ENCODE results near the gene VSIG1.

VSIG1 gene

GRCh38 chrX:108044554-108045256 is at the start of gene VSIG1:
Gene VSIG1, plus strand, starts transcription at chrX:108045065. Its CDS starts 66 bp downstream, at chrX:108045131.
- no peak for DNase-seq

GRCh38 chrX:107996124-107996523 is 48.7 kb upstream of the VSIG1 start:
- DNase-seq = no peak

- DNase-seq = no peak
These were observed 44.1 kb upstream of the VSIG1 start for GRCh38 chrX:108000751-108001150.

GRCh38 chrX:108001218-108001814 is 43.5 kb upstream of the VSIG1 start:
- DNase-seq = no peak

GRCh38 chrX:108018656-108019381 is 26.0 kb upstream of the VSIG1 start:
- DNase-seq = no peak

DNA sequence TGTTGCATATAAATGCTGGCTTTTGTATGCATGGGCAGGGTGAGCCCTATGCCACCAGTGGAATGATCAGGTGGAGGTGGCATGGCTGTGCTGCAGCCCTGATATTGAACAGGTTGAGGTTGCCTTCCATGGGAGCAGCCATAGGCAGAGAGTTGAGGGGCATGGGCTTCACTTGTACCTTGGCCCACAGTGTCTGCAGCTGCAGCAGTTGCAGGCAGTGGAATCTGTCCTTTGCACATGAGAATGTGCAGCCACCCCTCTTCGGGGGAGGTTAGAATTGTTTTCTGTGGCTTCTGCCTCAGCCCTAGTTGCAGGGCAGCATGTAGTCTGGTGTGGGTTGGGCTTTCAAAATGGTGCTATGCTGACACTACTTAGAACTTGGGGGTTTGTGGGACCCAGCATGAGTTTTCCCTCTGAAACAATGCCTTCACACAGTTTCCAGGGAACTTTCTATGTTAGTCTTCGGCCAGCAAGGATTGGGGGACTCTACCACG is 25.4 kb upstream of the VSIG1 start:
- DNase-seq = peak; percentile 57

- DNase-seq = peak; percentile 60
These were observed 24.2 kb upstream of the VSIG1 start for GRCh38 chrX:108020631-108021030.

- no peak for DNase-seq
These were observed 22.3 kb upstream of the VSIG1 start for GRCh38 chrX:108022491-108023089.

GRCh38 chrX:108025376-108025775 is 19.5 kb upstream of the VSIG1 start:
- DNase-seq = no peak

DNA sequence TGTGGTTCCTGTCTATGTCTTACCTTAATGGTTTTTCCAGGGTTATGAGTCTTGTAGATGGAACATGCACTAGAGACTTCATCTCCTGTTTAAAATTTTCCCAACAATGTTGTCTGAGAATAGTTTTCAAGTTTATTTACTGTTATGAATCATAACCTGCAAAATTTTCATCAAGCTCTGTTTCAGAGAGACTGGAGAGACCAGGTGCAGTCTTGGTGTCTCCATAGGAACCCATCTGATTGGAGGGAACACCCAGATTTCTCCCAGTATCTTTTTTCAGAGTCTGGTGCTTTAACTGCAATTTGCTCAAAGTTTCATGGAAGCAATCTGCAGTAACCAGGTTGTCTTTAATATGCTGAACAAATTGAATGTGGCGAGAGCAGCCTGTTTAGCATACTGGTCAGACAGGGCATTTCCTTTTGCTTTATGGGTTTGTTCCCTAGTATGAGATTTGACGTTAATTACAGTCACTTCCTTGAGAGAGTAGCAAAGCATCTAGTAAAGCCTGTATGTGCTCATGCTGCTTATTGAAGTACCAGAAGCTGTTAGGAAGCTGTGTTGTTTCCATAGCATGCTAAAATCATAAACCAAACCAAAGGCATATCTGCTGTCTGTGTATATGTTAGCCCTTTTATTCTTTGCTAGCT is 18.8 kb upstream of the VSIG1 start:
- no peak for DNase-seq

DNA sequence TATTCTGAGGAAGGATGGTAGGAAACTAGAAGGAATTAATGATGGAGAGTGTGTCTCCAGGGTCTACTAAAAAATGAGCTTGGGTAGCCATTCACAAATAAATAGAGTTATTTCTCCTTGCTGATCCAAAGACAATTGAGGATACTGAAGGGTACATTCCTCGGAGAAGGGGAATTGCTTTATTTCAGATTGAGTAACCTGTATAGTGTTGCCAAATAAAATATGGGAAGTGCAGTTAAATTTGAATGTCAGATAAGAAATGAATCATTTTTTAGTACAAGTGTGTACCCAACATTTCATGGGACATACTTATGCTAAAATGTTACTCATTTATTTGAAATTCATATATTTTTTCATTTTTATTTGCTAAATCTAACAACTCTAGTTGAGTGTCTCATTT is 16.0 kb upstream of the VSIG1 start:
- no peak for DNase-seq

DNA sequence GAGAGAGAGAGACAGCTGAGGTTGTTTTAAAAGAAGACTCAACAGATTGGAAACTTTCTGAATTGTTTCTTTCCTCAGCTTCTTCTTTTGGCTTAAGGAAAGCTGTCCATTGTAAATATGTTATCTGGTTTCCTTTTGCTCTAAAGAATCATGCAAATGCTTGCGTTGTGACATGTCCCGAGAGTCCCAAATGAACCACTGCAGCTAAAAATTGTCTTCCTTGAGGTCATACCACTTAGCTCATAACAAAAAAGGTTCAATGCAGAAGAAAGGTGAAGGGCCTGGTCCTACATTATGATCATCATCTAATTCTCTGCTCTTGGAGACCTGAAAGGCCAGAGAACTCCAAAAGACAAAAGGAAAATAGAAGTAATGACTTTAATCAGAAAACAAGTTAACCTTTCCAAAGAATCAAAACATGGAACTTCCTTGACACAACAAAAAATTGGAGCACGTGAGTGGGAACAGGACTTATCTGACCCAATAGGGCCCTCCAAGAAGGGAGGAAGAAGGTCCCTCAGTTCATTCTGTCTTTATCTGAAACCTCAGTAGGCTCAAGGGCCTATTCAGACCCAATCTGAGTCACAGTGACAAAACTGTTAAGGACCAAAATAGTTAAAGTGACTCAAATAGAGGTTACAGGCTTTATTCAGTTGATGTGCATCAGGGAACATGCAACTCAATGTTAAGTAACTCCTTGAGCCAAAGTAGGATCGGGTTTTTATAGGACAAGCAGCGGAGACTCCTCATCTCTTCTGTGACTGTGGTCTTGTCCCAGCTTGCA is 14.7 kb upstream of the VSIG1 start:
- no peak for DNase-seq

- DNase-seq = no peak
These were observed 11.9 kb upstream of the VSIG1 start for GRCh38 chrX:108032944-108033343.

GRCh38 chrX:108033890-108034289 is 11.0 kb upstream of the VSIG1 start:
- no peak for DNase-seq

GRCh38 chrX:108034725-108035124 is 10.1 kb upstream of the VSIG1 start:
- no peak for DNase-seq

DNA sequence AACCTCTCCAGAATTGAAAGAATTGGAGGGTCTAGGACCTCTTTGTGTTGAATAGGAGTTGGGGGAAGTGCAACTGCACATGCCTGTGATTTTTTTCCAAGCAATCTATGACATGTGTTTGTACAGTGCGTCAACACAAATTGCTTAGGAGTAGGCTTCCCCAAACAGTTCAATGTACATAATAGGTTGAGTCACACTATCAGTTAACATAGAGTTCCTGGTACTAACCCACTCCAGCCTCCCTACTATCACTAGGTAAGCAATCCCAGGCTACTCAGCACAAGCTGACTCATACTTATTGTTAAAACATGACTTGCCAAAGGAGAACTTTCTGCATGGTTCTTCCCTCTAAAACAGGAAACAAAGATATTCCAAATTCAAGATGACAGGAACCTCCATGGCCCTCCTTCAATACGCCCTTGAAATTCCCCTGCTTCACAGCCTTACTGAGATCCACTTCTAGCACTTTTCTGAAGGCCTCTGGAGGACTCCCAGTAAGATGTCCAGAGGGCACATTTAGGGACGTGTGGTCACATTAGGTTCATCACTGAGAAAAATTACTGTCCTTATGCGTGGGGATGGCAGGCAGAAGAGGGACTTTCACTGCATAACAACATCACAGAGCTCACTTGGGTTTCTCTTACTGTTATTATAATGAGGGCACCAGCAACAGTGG is 8.4 kb upstream of the VSIG1 start:
- DNase-seq = no peak

DNA sequence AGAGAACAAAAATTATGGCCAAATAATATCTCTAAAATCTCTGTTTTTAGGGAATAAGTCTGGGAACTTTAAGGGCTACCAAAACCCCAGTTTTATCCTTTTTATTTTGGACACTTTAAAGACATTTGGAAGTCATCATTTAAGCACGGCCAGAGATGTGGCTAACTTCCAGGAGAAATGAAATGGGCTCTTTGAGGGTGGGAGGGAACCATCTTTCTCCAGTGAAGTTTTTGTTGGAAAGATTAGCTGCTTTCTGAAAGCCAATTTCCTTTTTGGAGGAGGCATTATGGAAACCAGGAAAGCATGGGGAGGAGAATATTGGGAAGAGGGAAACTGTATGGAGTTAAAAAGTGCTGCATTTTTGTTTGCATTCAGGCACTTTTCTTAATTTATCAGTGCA is 4.8 kb downstream of the VSIG1 start:
- DNase-seq = no peak

DNA sequence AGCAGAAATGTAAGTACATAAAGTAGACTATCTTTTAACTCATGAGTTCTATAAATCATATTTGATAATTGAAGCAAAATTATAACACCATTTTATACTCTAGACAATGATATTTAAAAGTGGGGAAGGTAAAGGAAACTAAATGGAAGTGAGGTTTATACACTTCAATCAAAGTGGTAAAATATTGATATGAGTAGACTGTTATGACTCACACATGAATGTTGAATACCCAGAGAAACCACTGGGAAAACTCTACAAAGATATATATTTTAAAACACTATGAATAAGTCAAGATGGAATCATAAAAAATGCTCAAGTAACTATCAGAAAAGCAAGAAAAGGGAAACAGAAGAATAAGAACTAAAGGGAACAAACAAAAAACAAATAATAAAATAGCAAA is 8.4 kb downstream of the VSIG1 start:
- DNase-seq = no peak

GRCh38 chrX:108055546-108055945 is 10.7 kb downstream of the VSIG1 start:
- no peak for DNase-seq

DNA sequence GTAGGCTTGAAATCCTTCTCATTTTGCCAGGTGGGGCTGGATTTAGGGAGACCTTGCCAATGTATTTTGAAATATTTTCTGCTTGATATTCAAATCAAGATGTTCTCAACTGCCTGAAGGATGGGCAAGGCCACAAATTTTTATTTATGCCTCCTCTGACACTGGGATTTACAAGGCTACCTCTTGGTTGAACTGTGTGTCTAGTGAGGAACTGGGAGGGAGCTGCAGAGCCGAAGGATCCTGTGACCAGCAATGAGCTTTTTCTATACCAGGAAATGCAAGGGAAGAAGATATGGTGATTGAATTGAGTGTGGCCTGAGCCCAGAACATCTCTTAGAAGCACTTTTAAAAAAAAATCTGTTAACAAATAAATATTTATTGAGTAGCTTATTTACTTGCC is 14.9 kb downstream of the VSIG1 start:
- no peak for DNase-seq

GRCh38 chrX:108064001-108064400 is 19.1 kb downstream of the VSIG1 start:
- no peak for DNase-seq

DNA sequence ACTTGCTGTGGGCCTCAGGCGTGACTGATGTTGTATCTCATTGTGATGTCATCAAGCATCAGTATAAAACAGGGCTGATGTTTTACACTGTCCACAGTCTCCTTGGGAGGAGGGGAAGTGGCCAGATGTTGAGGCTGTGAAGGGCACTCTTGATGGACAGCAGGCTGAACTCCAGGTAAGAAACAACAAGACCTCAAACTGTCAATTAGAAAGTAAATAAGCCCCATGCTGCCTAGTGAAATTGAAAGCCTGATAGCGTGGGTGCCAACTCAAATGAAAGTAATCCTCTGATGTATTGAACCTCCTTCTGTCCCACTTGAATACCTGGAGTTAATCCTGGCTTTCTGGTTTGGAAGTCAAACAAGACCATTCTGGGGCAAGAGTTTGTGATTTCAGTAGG is 19.7 kb downstream of the VSIG1 start:
- no peak for DNase-seq

All from activated CD8-positive, alpha-beta memory T cell treated with anti-CD3 and anti-CD28 coated beads for 24 hours (primary cell).